RCC 7860 (cell line): ENCODE results near the gene LGI4.
A peak's percentile ranks its signal among the peaks of the same experiment; 100 is the strongest.

Experiments used
- DNase-seq: peaks from one replicate; pipeline ENCODE4 v3.0.0-alpha.2; 2015; ENCODE audit warnings: low spot score
- FAIRE-seq: peaks from 2 replicates; lab custom pipeline; 2012; peaks lifted over from hg19 to GRCh38; lab: Jason Lieb, UNC

The LGI4 gene

GRCh38 chr19:35124098-35125060, 10.5 kb downstream of the LGI4 start:
- FAIRE-seq (no peak), DNase-seq (peak; percentile 81)

DNA sequence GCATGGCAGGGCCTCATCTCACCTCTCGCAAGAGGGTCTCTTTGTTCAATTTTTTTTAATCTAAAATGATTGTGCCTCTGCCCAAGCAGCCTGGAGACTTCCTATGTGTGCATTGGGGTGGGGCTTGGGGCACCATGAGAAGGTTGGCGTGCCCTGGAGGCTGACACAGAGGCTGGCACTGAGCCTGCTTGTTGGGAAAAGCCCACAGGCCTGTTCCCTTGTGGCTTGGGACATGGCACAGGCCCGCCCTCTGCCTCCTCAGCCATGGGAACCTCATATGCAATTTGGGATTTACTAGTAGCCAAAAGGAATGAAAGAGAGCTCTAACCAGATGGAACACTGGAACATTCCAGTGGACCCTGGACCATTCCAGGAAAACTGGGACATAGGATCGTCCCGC, 11.3 kb downstream of the LGI4 start:
- FAIRE-seq = no peak

GRCh38 chr19:35122687-35123551, 11.9 kb downstream of the LGI4 start:
- FAIRE-seq = no peak
- DNase-seq = no peak

More for the DNA sequence above, 11.3 kb downstream of the LGI4 start:
- DNase-seq = no peak

- FAIRE-seq (no peak), DNase-seq (no peak)
These were observed 14.0 kb downstream of the LGI4 start for GRCh38 chr19:35120898-35121297.

DNA sequence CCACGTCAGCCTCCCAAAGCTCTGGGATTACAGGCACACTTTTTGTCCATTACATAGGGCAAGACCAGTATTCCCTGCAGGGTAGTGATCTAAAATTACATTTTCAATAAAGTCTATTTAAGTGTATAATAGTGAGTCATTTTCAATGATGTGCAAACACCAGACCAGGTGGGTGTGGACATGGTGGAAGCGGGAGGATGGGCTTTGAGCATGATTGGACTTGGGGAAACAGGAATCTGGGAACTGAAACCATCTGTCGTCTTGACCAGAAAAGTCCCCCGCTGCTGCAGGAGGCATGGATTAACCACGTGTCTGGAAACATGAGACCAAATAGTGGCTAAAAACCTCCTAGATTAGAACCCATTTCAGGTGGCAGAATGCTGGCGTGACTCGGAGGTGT, 14.4 kb downstream of the LGI4 start:
- peak; percentile 20 for DNase-seq
- no peak for FAIRE-seq

DNA sequence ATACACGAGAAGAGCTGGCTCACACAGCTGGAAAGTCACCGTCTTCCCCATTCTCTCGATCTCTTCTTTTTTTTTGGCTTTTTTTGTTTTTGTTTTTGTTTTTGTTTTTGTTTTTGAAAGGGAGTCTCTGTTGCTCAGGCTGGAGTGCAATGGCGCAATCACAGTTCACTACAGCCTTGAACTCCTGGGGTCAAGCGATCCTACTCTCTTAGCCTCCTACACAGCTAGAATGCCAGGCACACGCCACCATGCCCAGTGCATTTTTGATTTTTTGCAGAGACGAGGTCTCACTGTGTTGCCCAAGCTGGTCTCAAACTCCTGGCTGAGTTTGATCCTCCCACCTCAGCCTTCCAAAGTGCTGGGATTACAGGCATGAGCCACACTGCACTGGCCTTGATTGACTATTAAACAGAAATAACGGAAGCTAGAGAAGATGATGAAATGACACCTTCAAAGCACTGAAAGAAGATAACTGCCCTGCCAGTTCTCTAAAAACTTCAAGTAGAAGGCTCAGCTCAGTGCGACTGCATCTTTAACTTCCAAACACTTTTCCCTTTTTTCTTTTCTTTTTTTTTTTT, 15.2 kb downstream of the LGI4 start:
- no peak for FAIRE-seq

GRCh38 chr19:35119091-35119490, 15.8 kb downstream of the LGI4 start:
- FAIRE-seq (no peak), DNase-seq (no peak)

More for the DNA sequence above, 15.2 kb downstream of the LGI4 start:
- no peak for DNase-seq

DNA sequence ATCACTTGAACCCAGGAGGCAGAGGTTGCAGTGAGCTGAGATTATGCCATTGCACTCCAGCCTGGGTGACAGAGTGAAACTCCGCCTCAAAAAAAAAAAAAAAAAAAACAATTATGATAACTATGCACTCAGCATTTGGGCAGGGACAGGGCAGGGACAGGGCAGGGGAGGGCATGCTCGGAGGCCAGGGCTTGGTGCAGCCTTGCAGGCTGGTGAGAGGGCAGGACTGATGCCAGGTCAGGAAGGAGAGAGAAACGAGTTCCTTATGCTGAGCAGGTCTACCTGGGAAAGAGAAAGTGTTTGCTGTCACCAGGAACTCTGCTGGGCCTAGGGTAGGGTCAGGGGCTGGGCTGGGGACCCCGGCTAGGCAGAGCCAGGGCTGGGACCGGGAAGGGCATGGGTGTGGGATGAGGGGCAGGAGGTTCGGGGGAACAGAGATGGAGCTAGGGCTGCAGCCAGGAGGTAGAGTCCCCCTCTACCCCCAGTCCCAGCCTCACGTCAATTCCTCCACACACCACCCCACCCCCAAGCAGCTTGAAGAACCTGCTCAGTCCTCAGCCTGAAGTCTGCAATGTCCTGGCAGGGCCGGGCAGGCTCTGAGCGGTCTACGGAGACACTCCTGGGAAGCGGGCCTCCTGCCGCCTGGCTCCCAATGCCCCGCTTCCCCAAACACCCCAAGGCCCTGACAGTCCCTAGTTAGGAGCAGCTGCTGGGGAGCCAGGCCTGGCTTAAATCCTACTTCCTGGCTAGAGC, 16.4 kb downstream of the LGI4 start:
- DNase-seq (no peak), FAIRE-seq (no peak)

- no peak for FAIRE-seq
- no peak for DNase-seq
These were observed 17.1 kb downstream of the LGI4 start for GRCh38 chr19:35117799-35118198.

GRCh38 chr19:35117116-35117515, 17.7 kb downstream of the LGI4 start:
- no peak for DNase-seq
- no peak for FAIRE-seq

GRCh38 chr19:35116072-35116801, 18.6 kb downstream of the LGI4 start:
- FAIRE-seq (no peak), DNase-seq (no peak)

- no peak for FAIRE-seq
- DNase-seq = no peak
These were observed 19.5 kb downstream of the LGI4 start, which contains the start of gene FXYD3 for GRCh38 chr19:35115177-35115951. Gene FXYD3 (plus strand): TSS chr19:35115823. CDS start chr19:35119377, 3,554 bp downstream.

DNA sequence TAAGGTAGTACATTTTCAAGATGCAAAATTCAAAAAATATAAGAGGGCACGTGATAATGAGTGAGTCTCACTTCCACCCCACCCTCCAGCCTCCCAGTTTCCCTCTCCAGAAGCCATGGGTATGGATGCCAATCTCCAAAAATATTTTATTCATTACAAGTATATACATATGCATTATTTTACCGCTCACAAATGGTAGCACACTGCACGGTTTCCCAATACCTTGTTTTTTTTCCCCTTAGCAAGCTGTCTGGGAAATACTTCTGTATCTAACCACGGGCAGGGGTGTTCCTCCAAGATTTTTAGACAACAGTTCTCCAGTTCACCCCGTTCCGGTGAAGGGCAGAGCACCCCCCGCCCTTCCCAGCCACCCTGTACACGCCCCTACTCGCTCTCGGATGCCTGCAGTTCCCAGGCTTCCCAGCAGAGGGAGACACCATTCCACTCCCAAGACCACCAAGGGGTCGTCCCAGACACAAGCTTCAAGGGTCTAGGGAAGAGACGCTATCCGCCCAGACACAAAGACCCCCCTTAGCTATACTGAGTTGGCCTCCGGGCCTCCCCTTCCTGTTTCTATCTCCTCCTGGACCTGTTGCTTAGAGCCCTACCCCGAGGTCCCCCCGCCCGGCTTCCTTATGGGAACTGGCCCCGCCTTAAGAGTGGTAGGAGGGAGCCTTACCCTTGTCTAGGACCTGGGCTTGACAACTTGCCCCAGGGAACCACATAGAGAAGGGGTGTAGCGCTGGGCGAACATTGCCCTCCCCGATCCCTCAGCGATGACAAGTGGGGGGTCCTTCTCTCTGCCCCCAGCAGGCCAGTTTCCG, 20.3 kb downstream of the LGI4 start:
- FAIRE-seq = no peak
- no peak for DNase-seq

- DNase-seq (no peak), FAIRE-seq (no peak)
These were observed 21.7 kb downstream of the LGI4 start for GRCh38 chr19:35112995-35113688.

DNA sequence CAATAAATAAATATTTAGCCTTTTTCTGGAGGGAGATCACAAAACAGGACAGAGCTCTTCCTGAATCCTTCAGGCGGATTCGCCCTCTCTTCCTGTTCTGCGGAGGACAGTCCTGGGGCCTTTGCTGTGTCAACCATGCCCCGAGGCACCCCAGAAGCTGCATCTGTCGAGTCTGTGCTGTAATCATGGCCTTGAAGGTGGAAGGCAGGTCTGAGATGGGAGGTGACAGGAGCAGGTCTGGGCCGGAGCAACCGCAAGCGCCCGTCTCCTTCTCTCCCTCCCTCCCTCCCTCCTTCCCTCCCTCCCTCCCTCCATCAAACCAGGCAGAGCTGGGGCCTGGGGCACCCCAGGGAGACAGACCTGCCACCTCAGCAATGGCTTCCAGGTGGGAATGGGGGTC, 23.9 kb downstream of the LGI4 start:
- no peak for DNase-seq
- FAIRE-seq = no peak

GRCh38 chr19:35109395-35110112, 25.3 kb downstream of the LGI4 start:
- FAIRE-seq (no peak), DNase-seq (no peak)

DNA sequence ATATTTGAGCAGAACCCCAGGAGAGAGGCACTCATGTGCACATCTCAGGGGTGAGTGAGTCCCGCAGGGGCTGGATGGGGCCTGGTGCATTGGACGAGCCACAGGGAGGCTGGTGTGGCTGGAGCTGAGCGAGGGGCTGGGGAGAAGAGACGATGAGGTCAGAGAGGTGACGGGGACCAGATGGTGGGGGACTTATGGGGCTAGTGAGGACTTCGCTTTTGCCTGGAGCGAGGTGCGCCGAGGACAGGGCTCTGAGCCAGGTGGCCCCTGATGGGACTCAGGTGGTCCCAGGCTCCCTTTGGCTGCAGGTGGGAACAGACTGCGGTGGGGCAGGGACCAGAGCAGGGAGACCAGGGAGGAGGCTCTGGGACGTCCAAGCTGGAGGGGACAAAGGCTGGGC, 26.1 kb downstream of the LGI4 start:
- FAIRE-seq = no peak
- no peak for DNase-seq
